K562 (cell line): ENCODE measurements around the gene IFT122. TPM values are rescaled to one million over a fixed set of nuclear protein-coding genes. Genes with fewer than 3 reads are reported as not detected.

Experiments
- ARID1B ChIP-seq: fragments of 450-650 bp; IDR thresholded peaks from 2 replicates; pipeline ENCODE4 v1.6.1; 2016; ENCODE audit warnings: antibody characterized with exemption, mild to moderate bottlenecking, inconsistent platforms
- CHD2 ChIP-seq: IDR thresholded peaks from 2 replicates; pipeline ENCODE4 v1.6.1; 2011; ENCODE audit warnings: low read depth, low read length
- HES1 ChIP-seq: fragments of 450-650 bp; IDR thresholded peaks from 2 replicates; pipeline ENCODE4 v1.6.1; 2016; ENCODE audit warnings: low read depth, mild to moderate bottlenecking, moderate library complexity
- HNRNPLL ChIP-seq: fragments of 200-400 bp; formaldehyde crosslinking; IDR thresholded peaks from 2 replicates; pipeline ENCODE4 v1.6.1; 2017; ENCODE audit warnings: low read length, low read depth, mild to moderate bottlenecking; ENCODE audit not compliant: poor library complexity, severe bottlenecking
- KDM1A ChIP-seq, 2 experiments: fragments of 450-650 bp; IDR thresholded peaks; 2 replicates each; pipeline ENCODE4 v1.6.1; 2016; ENCODE audit warnings: mild to moderate bottlenecking in 2 of 2
- MECOM ChIP-seq: fragments of 250-450 bp; sonication (Bioruptor Pico); IDR thresholded peaks from 2 replicates; pipeline ENCODE4 v1.8.0; 2022; ENCODE audit warnings: inconsistent platforms
- MLLT1 ChIP-seq, 2 experiments: fragments of 450-650 bp; IDR thresholded peaks; 2 replicates each; pipeline ENCODE4 v1.6.1; 2016
- PTTG1 ChIP-seq: fragments of 450-650 bp; IDR thresholded peaks from 2 replicates; pipeline ENCODE4 v1.6.1; 2016; ENCODE audit warnings: low read depth, mild to moderate bottlenecking, missing genetic modification characterization, missing compliant biosample characterization
- RCOR1 ChIP-seq, 2 experiments: IDR thresholded peaks; 2 replicates each; pipeline ENCODE4 v1.6.1; 2012; ENCODE audit warnings: low read depth in 2 of 2, low read length in 2 of 2, borderline replicate concordance in 1 of 2, improper control_type of control experiment in 1 of 2
- RERE ChIP-seq: sonication (generic); formaldehyde crosslinking; IDR thresholded peaks from 2 replicates; pipeline ENCODE4 v1.8.0; 2023; ENCODE audit warnings: missing genetic modification reagents, mild to moderate bottlenecking, borderline replicate concordance
- SMAD1 ChIP-seq: fragments of 150-350 bp; IDR thresholded peaks from 2 replicates; pipeline ENCODE4 v1.6.1; 2014; ENCODE audit warnings: low read length, low read depth; ENCODE audit not compliant: partially characterized antibody
- SRSF1 ChIP-seq: fragments of 200-400 bp; formaldehyde crosslinking; IDR thresholded peaks from 2 replicates; pipeline ENCODE4 v1.6.1; 2017; ENCODE audit warnings: mild to moderate bottlenecking, low read depth, low read length, moderate library complexity
- TFAM ChIP-seq: fragments of 250-450 bp; sonication (Bioruptor Pico); conservative IDR thresholded peaks from 2 replicates; pipeline ENCODE4 v1.5.0; 2021; ENCODE audit warnings: mild to moderate bottlenecking, moderate library complexity
- TFE3 ChIP-seq: fragments of 450-650 bp; formaldehyde crosslinking; IDR thresholded peaks from 2 replicates; pipeline ENCODE4 v1.4.0; 2020; ENCODE audit warnings: mild to moderate bottlenecking, mixed read lengths
- ZNF23 ChIP-seq: fragments of 250-450 bp; sonication (Bioruptor Pico); IDR thresholded peaks from 2 replicates; pipeline ENCODE4 v1.4.0; 2020; ENCODE audit warnings: mild to moderate bottlenecking
- ZNF395 ChIP-seq: fragments of 200-800 bp; sonication (Bioruptor generic); IDR thresholded peaks from 2 replicates; pipeline ENCODE4 v1.6.1; 2017; ENCODE audit warnings: missing genetic modification characterization, missing compliant biosample characterization
- polyA plus RNA-seq, 8 experiments: library from polyadenylated mRNA; depleted of rRNA in 4 of 8; stranded (reverse) in 5 of 8; unstranded in 3 of 8; fragments of >200 nt; fragmentation: Nextera tagmentation in 2 of 8; fragmentation: Illumina TruSeq in 1 of 8; extraction: Ambion mirVana in 2 of 8; extraction: Trizol in 1 of 8; gene quantifications; 2 replicates each; pipeline versions ENCODE4 v1.2.1 to v1.2.3, GENCODE V29; 2011 to 2014; ENCODE audit warnings: inconsistent platforms in 1 of 8, missing spikeins in 1 of 8
- total RNA-seq, 7 experiments: library from RNA; depleted of rRNA in 6 of 7; stranded (reverse); fragments of >200 nt in 6 of 7; fragmentation: Illumina TruSeq in 2 of 7; extraction: Trizol in 2 of 7; gene quantifications; 2 replicates each; pipeline versions ENCODE4 v1.2.1 to v1.2.3, GENCODE V29; 2011 to 2021; ENCODE audit warnings: low replicate concordance in 1 of 7

The IFT122 gene
- total and polyA plus RNA-seq, 9 of the 15 experiments (the other 6 are each of a cell fraction or from before 2014, with no cell fraction given) = 2.4 to 11.5 (median 7.7) TPM

GRCh38 chr3:129449279-129450115, 9.5 kb downstream of the IFT122 start (continued):
- no peak for TF ChIP-seq ZNF395 (CRISPR knock-in tag)
- TF ChIP-seq TFAM (CRISPR knock-in tag) = no peak
- no peak for TF ChIP-seq CHD2
- peak; percentile 50; the same call in 1 of the 2 replicates for TF ChIP-seq ARID1B
- TF ChIP-seq MLLT1 (IDR thresholded peaks at IDR 0.05) = no peak
- no peak for TF ChIP-seq SMAD1
- peak in 1 of 2 experiments; percentile 20; a peak in 1 of 4 replicates for TF ChIP-seq RCOR1 (IDR thresholded peaks at IDR 0.05; ENCODE audit: borderline replicate concordance in 1 of 2, low read depth in 2 of 2, low read length in 2 of 2)
- no peak for TF ChIP-seq RERE (CRISPR knock-in tag)
- no peak for TF ChIP-seq HNRNPLL
- no peak for TF ChIP-seq PTTG1 (tag)
- no peak for TF ChIP-seq ZNF23 (CRISPR knock-in tag)
- TF ChIP-seq KDM1A (IDR thresholded peaks at IDR 0.05) = peak; percentile 44 to 46; a peak in 2 of 4 replicates
- no peak for TF ChIP-seq SRSF1
- no peak for TF ChIP-seq MECOM
- TF ChIP-seq HES1 = no peak
- TF ChIP-seq TFE3 = no peak
